ENCODE measurements around the gene SLC49A4.

The SLC49A4 gene

GRCh38 chr3:122772827-122773226 is 22.0 kb upstream of the SLC49A4 start:
- in situ Hi-C loops (cut with HindIII; ENCODE audit: low sequenced_read_pairs): no loop called here
- TF ChIP-seq CTCF (IDR thresholded peaks at IDR 0.05; ENCODE audit: low read depth, low read length, missing control alignments): no peak
- DNase-seq (ENCODE audit: low read depth): no peak
- H3K4me3 ChIP-seq (ENCODE audit: low read depth, low read length): no peak overlapping the region

- no peak for DNase-seq (ENCODE audit: low read depth)
- no peak overlapping the region for H3K4me3 ChIP-seq (ENCODE audit: low read depth, low read length)
- TF ChIP-seq CTCF (IDR thresholded peaks at IDR 0.05; ENCODE audit: low read depth, low read length, missing control alignments): no peak
- in situ Hi-C loops (cut with HindIII; ENCODE audit: low sequenced_read_pairs): no loop called here
Observed at GRCh38 chr3:122773944-122774509, 20.8 kb upstream of the SLC49A4 start.

GRCh38 chr3:122774564-122774963 is 20.3 kb upstream of the SLC49A4 start:
- TF ChIP-seq CTCF (IDR thresholded peaks at IDR 0.05; ENCODE audit: low read depth, low read length, missing control alignments): no peak
- DNase-seq (ENCODE audit: low read depth): no peak

GRCh38 chr3:122776675-122777468 is 18.0 kb upstream of the SLC49A4 start:
- no peak for DNase-seq (ENCODE audit: low read depth)
- in situ Hi-C loops (cut with HindIII; ENCODE audit: low sequenced_read_pairs): no loop called here
- H3K4me3 ChIP-seq (ENCODE audit: low read depth, low read length): no peak overlapping the region
- TF ChIP-seq CTCF (IDR thresholded peaks at IDR 0.05; ENCODE audit: low read depth, low read length, missing control alignments): no peak

More at GRCh38 chr3:122774564-122774963, 20.3 kb upstream of the SLC49A4 start:
- in situ Hi-C loops (cut with HindIII; ENCODE audit: low sequenced_read_pairs): no loop called here
- H3K4me3 ChIP-seq (ENCODE audit: low read depth, low read length): no peak overlapping the region

GRCh38 chr3:122777563-122777962 is 17.3 kb upstream of the SLC49A4 start:
- in situ Hi-C loops (cut with HindIII; ENCODE audit: low sequenced_read_pairs): no loop called here
- TF ChIP-seq CTCF (IDR thresholded peaks at IDR 0.05; ENCODE audit: low read depth, low read length, missing control alignments): no peak
- H3K4me3 ChIP-seq (ENCODE audit: low read depth, low read length): no peak overlapping the region
- DNase-seq (ENCODE audit: low read depth): no peak

- in situ Hi-C loops (cut with HindIII; ENCODE audit: low sequenced_read_pairs): no loop called here
- H3K4me3 ChIP-seq (ENCODE audit: low read depth, low read length): no peak overlapping the region
- no peak for DNase-seq (ENCODE audit: low read depth)
- TF ChIP-seq CTCF (IDR thresholded peaks at IDR 0.05; ENCODE audit: low read depth, low read length, missing control alignments): no peak
Observed at GRCh38 chr3:122782804-122783203, 12.1 kb upstream of the SLC49A4 start.

Measured in astrocyte of the cerebellum (primary cell).